Endothelial cell of umbilical vein (primary cell): ENCODE results near the gene ARSJ. TPM values are rescaled to one million over a fixed set of nuclear protein-coding genes. Genes with fewer than 3 reads are reported as not detected.

Experiments used
- BruUV-seq: library from RNA; stranded (reverse); fragments of 400-500 nt; replicated peaks from 2 replicates; lab custom pipeline; 2021; lab: Mats Ljungman, UMichigan
- CTCF ChIA-PET: fragments of 300-600, 350-600 bp; sonication (Branson Sonifier 250); formaldehyde crosslinking; loops from one replicate; lab custom pipeline; 2021; ENCODE audit warnings: antibody characterized with exemption, inconsistent platforms; lab: Charles Lee
- POLR2A ChIA-PET: fragments of 300-600, 350-600 bp; sonication (Branson Sonifier 250); formaldehyde crosslinking; loops from one replicate; lab custom pipeline; 2021; ENCODE audit warnings: antibody characterized with exemption, inconsistent platforms; lab: Charles Lee
- DNase-seq: peaks from one replicate; pipeline ENCODE4 v3.0.0-alpha.2; 2011; ENCODE audit warnings: low read depth, low spot score
- FAIRE-seq: peaks from 2 replicates; lab custom pipeline; 2011; peaks lifted over from hg19 to GRCh38; lab: Jason Lieb, UNC
- H2AFZ ChIP-seq: 2 replicates; pipeline ENCODE4 v1.6.0; 2012; ENCODE audit warnings: low read depth, low read length, control low read depth, inconsistent platforms
- H3K27ac ChIP-seq: 2 replicates; pipeline ENCODE4 v1.5.1; 2011; ENCODE audit warnings: low read depth, mild to moderate bottlenecking, control low read depth, low read length, moderate library complexity; ENCODE audit not compliant: insufficient read depth
- H3K27me3 ChIP-seq, 2 experiments: 2 replicates each; pipeline versions ENCODE4 v1.6.0 to v1.6.1; 2011; ENCODE audit warnings: low read length in 2 of 2, mixed read lengths in 1 of 2; ENCODE audit not compliant: control insufficient read depth in 2 of 2, insufficient read depth in 2 of 2
- H3K36me3 ChIP-seq, 2 experiments: 2 replicates in 1 of 2; 3 replicates in 1 of 2; pipeline ENCODE4 v1.5.1; 2011; ENCODE audit warnings: low read length in 2 of 2, mild to moderate bottlenecking in 1 of 2, moderate library complexity in 1 of 2; ENCODE audit not compliant: control insufficient read depth in 2 of 2, insufficient read depth in 2 of 2; ENCODE audit errors: extremely low read depth in 1 of 2
- H3K4me1 ChIP-seq: 3 replicates; pipeline ENCODE4 v1.5.1; 2011; ENCODE audit warnings: mild to moderate bottlenecking, low read length; ENCODE audit not compliant: control insufficient read depth, insufficient read depth; ENCODE audit errors: extremely low read depth
- H3K4me2 ChIP-seq: 2 replicates; pipeline ENCODE4 v1.6.1; 2011; ENCODE audit warnings: low read length, control low read depth, mixed read lengths; ENCODE audit not compliant: insufficient read depth
- H3K4me3 ChIP-seq, 3 experiments: fragments of 200-600 bp in 1 of 3; sonication (generic), shearing (Covaris generic) in 1 of 3; replicated peaks in 1 of 3; 2 replicates each; pipeline ENCODE4 v1.5.1; 2011 to 2016; ENCODE audit warnings: control low read depth in 3 of 3, low read length in 3 of 3, mild to moderate bottlenecking in 2 of 3, inconsistent platforms in 1 of 3, low read depth in 1 of 3, moderate library complexity in 1 of 3; ENCODE audit not compliant: insufficient read depth in 1 of 3
- H3K79me2 ChIP-seq: 2 replicates; pipeline ENCODE4 v1.6.0; 2012; ENCODE audit warnings: low read length, inconsistent platforms; ENCODE audit not compliant: control insufficient read depth, insufficient read depth
- H3K9ac ChIP-seq: replicated peaks from 2 replicates; pipeline ENCODE3; 2011; ENCODE audit warnings: low read length, control low read depth; ENCODE audit not compliant: insufficient read depth; ENCODE audit errors: extremely low read depth
- H3K9me1 ChIP-seq: replicated peaks from 3 replicates; pipeline ENCODE4 v1.6.0; 2011; ENCODE audit warnings: mild to moderate bottlenecking, low read length; ENCODE audit not compliant: control insufficient read depth, insufficient read depth; ENCODE audit errors: extremely low read depth
- H3K9me3 ChIP-seq: replicated peaks from 2 replicates; pipeline ENCODE4 v1.5.1; 2012; ENCODE audit warnings: low read length, inconsistent platforms; ENCODE audit not compliant: control insufficient read depth, insufficient read depth
- H4K20me1 ChIP-seq: replicated peaks from 2 replicates; pipeline ENCODE3; 2011; ENCODE audit warnings: mild to moderate bottlenecking, low read length; ENCODE audit not compliant: control insufficient read depth, insufficient read depth; ENCODE audit errors: extremely low read depth
- CTCF ChIP-seq, 2 donors: IDR thresholded peaks; 1 replicate in 1 of 2; 2 replicates in 1 of 2; pipeline ENCODE4 v1.5.1; 2011; ENCODE audit warnings: low read length in 2 of 2, mild to moderate bottlenecking in 2 of 2, moderate library complexity in 2 of 2, control low read depth in 1 of 2, inconsistent platforms in 1 of 2, low read depth in 1 of 2; ENCODE audit not compliant: insufficient read depth in 1 of 2; ENCODE audit errors: extremely low read depth in 1 of 2
- EZH2 ChIP-seq: IDR thresholded peaks from 2 replicates; pipeline ENCODE4 v1.6.1; 2012; ENCODE audit warnings: borderline replicate concordance, low read depth, mild to moderate bottlenecking, moderate library complexity, low read length, inconsistent platforms; ENCODE audit not compliant: severe bottlenecking
- FOS ChIP-seq: IDR thresholded peaks from 2 replicates; pipeline ENCODE4 v1.6.1; 2011; ENCODE audit warnings: mild to moderate bottlenecking, low read length, moderate library complexity, borderline replicate concordance; ENCODE audit not compliant: insufficient read depth
- GATA2 ChIP-seq: IDR thresholded peaks from 2 replicates; pipeline ENCODE4 v1.7.0; 2011; ENCODE audit warnings: low read depth, mild to moderate bottlenecking, moderate library complexity, mixed read lengths, low read length; ENCODE audit not compliant: insufficient read length, insufficient read depth
- JUN ChIP-seq: IDR thresholded peaks from 2 replicates; pipeline ENCODE4 v1.6.1; 2011; ENCODE audit warnings: borderline replicate concordance, low read depth; ENCODE audit not compliant: insufficient read length, insufficient read depth
- MAX ChIP-seq: IDR thresholded peaks from 2 replicates; pipeline ENCODE4 v1.6.1; 2011; ENCODE audit not compliant: insufficient read depth, insufficient read length
- MYC ChIP-seq: IDR thresholded peaks from one replicate; pipeline ENCODE4 v1.6.1; 2011; ENCODE audit warnings: mild to moderate bottlenecking, low read depth, low read length
- POLR2A ChIP-seq: IDR thresholded peaks from 2 replicates; pipeline ENCODE4 v1.6.1; 2012; ENCODE audit warnings: low read depth, mild to moderate bottlenecking, control low read depth, low read length
- POLR2AphosphoS5 ChIP-seq: IDR thresholded peaks from 2 replicates; pipeline ENCODE4 v1.6.1; 2012; ENCODE audit warnings: low read depth, mild to moderate bottlenecking, control low read depth, low read length, moderate library complexity; ENCODE audit not compliant: insufficient read depth
- dilution Hi-C: fragments of 300-500 bp; cut with MboI; formaldehyde crosslinking; loops from one replicate; pipeline ENCODE4 v1.15.0; 2019; ENCODE audit warnings: low sequenced_read_pairs; ENCODE audit not compliant: extremely low pct_ligation_motif_present
- intact Hi-C: fragments of 100-400 bp; cut with micrococcal nuclease; formaldehyde crosslinking; loops from one replicate; pipeline ENCODE4 v1.10.0; 2022
- polyA plus RNA-seq, 4 experiments: library from polyadenylated mRNA; depleted of rRNA in 3 of 4; stranded (reverse) in 3 of 4; unstranded in 1 of 4; fragments of >200 nt; gene quantifications; 2 replicates each; pipeline versions ENCODE4 v1.2.1 to v1.2.3, GENCODE V29; 2011 to 2012; ENCODE audit warnings: missing spikeins in 1 of 4
- total RNA-seq: library from RNA; stranded (reverse); gene quantifications from 2 replicates; pipeline ENCODE4 v1.2.3, GENCODE V29; 2021

The ARSJ gene
- total and polyA plus RNA-seq, 2 donors (not counting 3 experiments of a cell fraction or from before 2014, with no cell fraction given), result 21.9 to 50.0 TPM

GRCh38 chr4:113881256-113881655 is 98.2 kb downstream of the ARSJ start:
- FAIRE-seq, result peak; percentile 15
- Histone ChIP-seq H3K4me1 (peaks cover 19% of the 10 kb centered on the region), H3K79me2 (no peaks in the 10 kb centered on the region), H3K27me3 (no peaks in the 10 kb centered on the region), H3K9me1 (no peaks in the 10 kb centered on the region), H4K20me1 (no peaks in the 10 kb centered on the region), H3K36me3 (no peaks in the 10 kb centered on the region), H3K4me3 (no peak overlapping the region), H3K9me3 (no peaks in the 10 kb centered on the region), H2AFZ (no peak overlapping the region), H3K9ac (no peak overlapping the region), H3K27ac (no peak overlapping the region), H3K4me2 (no peak overlapping the region)
- peak; percentile 36 for DNase-seq
- no TSS peak for BruUV-seq
- POLR2A ChIA-PET, result no interaction called here
- TF ChIP-seq POLR2A (no peak), JUN (no peak), CTCF (IDR thresholded peaks at IDR 0.05; ENCODE audit: extremely low read depth in 1 of 2, insufficient read depth in 1 of 2, low read depth in 1 of 2, low read length in 2 of 2) (no peak), GATA2 (no peak), POLR2AphosphoS5 (no peak), MYC (no peak), EZH2 (no peak), MAX (no peak), FOS (no peak)
- intact Hi-C loops, result loop anchor here (5.0 kb wide), 3 partner anchors 99 to 191 kb away; partner anchors contain the start of gene CAMK2D
- CTCF ChIA-PET, result interaction anchor here (1.3 to 1.4 kb wide), 2 partner anchors 96 to 486 kb away, joined by 3 to 5 read pairs; no protein-coding TSS in a partner anchor
- dilution Hi-C loops, result no loop called here
